K562 (cell line): ENCODE measurements around the gene WDR86. TPM values are rescaled to one million over a fixed set of nuclear protein-coding genes. Genes with fewer than 3 reads are reported as not detected.

Experiments used
- ATAC-seq: fragments of 200-7000 bp; cut with Tn5 transposase; 3 replicates; pipeline ENCODE4 v1.9.1; 2020; ENCODE audit warnings: moderate library complexity
- BruUV-seq: library from RNA; stranded (reverse); fragments of 400-500 nt; replicated peaks from 2 replicates; lab custom pipeline; 2021; lab: Mats Ljungman, UMichigan
- CTCF ChIA-PET: fragments of 300-600 bp; formaldehyde crosslinking; extraction: SDS; loops from one replicate; lab custom pipeline; 2021; ENCODE audit warnings: low intra/inter-chr PET ratio; lab: Yijun Ruan, JAX
- POLR2A ChIA-PET: fragments of 300-600, 350-650 bp; sonication (Branson Sonifier 250); formaldehyde crosslinking; extraction: SDS; loops from one replicate; lab custom pipeline; 2021; ENCODE audit warnings: antibody characterized with exemption, inconsistent platforms; lab: Yijun Ruan, JAX
- DNase-seq, 4 experiments: peaks; one replicate each; pipeline versions ENCODE4 v3.0.0 to v3.0.0-alpha.2; 2011 to 2018; ENCODE audit warnings: low spot score in 3 of 4, mixed read lengths in 3 of 4; ENCODE audit errors: extremely low read depth in 1 of 4
- FAIRE-seq: peaks from 2 replicates; lab custom pipeline; 2011; peaks lifted over from hg19 to GRCh38; lab: Jason Lieb, UNC
- H2AFZ ChIP-seq: 2 replicates; pipeline ENCODE4 v1.6.0; 2011; ENCODE audit warnings: low read depth, low read length, control low read depth, inconsistent platforms
- H3K27ac ChIP-seq: fragments of 200-600 bp; 3 replicates; pipeline ENCODE4 v1.8.0; 2011; ENCODE audit warnings: low read depth, mild to moderate bottlenecking, control low read depth, inconsistent platforms, low read length, moderate library complexity, mixed read lengths; ENCODE audit errors: extremely low read depth
- H3K27me3 ChIP-seq, 2 experiments: fragments of 300-600 bp in 1 of 2; 2 replicates in 1 of 2; 3 replicates in 1 of 2; pipeline versions ENCODE4 v1.6.0 to v1.8.0; 2011; ENCODE audit warnings: inconsistent platforms in 2 of 2, low read length in 2 of 2, mild to moderate bottlenecking in 1 of 2, mixed read lengths in 1 of 2, moderate library complexity in 1 of 2; ENCODE audit not compliant: control insufficient read depth in 2 of 2, insufficient read depth in 2 of 2
- H3K36me3 ChIP-seq: fragments of 300-600 bp; 3 replicates; pipeline ENCODE4 v1.8.0; 2011; ENCODE audit warnings: mild to moderate bottlenecking, low read length, inconsistent platforms; ENCODE audit not compliant: control insufficient read depth, insufficient read depth
- H3K4me1 ChIP-seq, 2 experiments: fragments of 200-600 bp in 1 of 2; replicated peaks in 1 of 2; 2 replicates in 1 of 2; 3 replicates in 1 of 2; pipeline versions ENCODE4 v1.5.1 to v1.8.0; 2011; ENCODE audit warnings: inconsistent platforms in 2 of 2, low read length in 2 of 2, mild to moderate bottlenecking in 1 of 2, mixed read lengths in 1 of 2, moderate library complexity in 1 of 2; ENCODE audit not compliant: control insufficient read depth in 2 of 2, insufficient read depth in 2 of 2
- H3K4me2 ChIP-seq: 2 replicates; pipeline ENCODE4 v1.6.1; 2011; ENCODE audit warnings: low read length, control low read depth, inconsistent platforms, mixed read lengths; ENCODE audit not compliant: insufficient read depth
- H3K4me3 ChIP-seq: fragments of 200-600 bp; sonication (generic), shearing (Covaris generic); 2 replicates; pipeline ENCODE4 v1.5.1; 2016; ENCODE audit warnings: control low read depth, inconsistent platforms
- H3K79me2 ChIP-seq: fragments of 200-600 bp; 3 replicates; pipeline ENCODE4 v1.8.0; 2011; ENCODE audit warnings: low read length, inconsistent platforms; ENCODE audit not compliant: control insufficient read depth, insufficient read depth
- H3K9ac ChIP-seq, 2 experiments: 2 replicates each; pipeline versions ENCODE4 v1.6.0 to v1.6.1; 2011; ENCODE audit warnings: low read depth in 2 of 2, low read length in 2 of 2, control low read depth in 1 of 2, inconsistent platforms in 1 of 2, mild to moderate bottlenecking in 1 of 2, mixed read lengths in 1 of 2; ENCODE audit not compliant: insufficient read depth in 1 of 2
- H3K9me1 ChIP-seq: one replicate; pipeline ENCODE4 v1.6.0; 2011; ENCODE audit warnings: inconsistent platforms, mild to moderate bottlenecking, low read length, moderate library complexity; ENCODE audit not compliant: control insufficient read depth, insufficient read depth
- H3K9me3 ChIP-seq: replicated peaks from 2 replicates; pipeline ENCODE4 v1.5.1; 2011; ENCODE audit warnings: low read depth, low read length, inconsistent platforms; ENCODE audit not compliant: control insufficient read depth, insufficient read depth
- H4K20me1 ChIP-seq: replicated peaks from 2 replicates; pipeline ENCODE4 v1.6.1; 2011; ENCODE audit warnings: low read length, inconsistent platforms, mixed read lengths; ENCODE audit not compliant: control insufficient read depth, insufficient read depth
- BCL6 ChIP-seq: fragments of 250-450 bp; sonication (Bioruptor Pico); IDR thresholded peaks from 2 replicates; pipeline ENCODE4 v1.4.0; 2020
- BMI1 ChIP-seq: fragments of 150-350 bp; IDR thresholded peaks from 2 replicates; pipeline ENCODE4 v1.6.1; 2014; ENCODE audit warnings: low read length
- FIP1L1 ChIP-seq: fragments of 200-400 bp; formaldehyde crosslinking; IDR thresholded peaks from 2 replicates; pipeline ENCODE4 v1.6.1; 2018; ENCODE audit warnings: mild to moderate bottlenecking, low read depth, low read length; ENCODE audit not compliant: poor library complexity, severe bottlenecking
- GATAD2B ChIP-seq: fragments of 450-650 bp; IDR thresholded peaks from 2 replicates; pipeline ENCODE4 v1.6.1; 2017; ENCODE audit warnings: mild to moderate bottlenecking, borderline replicate concordance
- LEF1 ChIP-seq: fragments of 450-650 bp; IDR thresholded peaks from 2 replicates; pipeline ENCODE4 v1.6.1; 2016; ENCODE audit warnings: mild to moderate bottlenecking
- MAFK ChIP-seq: IDR thresholded peaks from 2 replicates; pipeline ENCODE4 v1.6.1; 2011; ENCODE audit warnings: low read length, improper control_type of control experiment
- NRF1 ChIP-seq, 2 experiments: fragments of 450-650 bp; IDR thresholded peaks in 1 of 2; conservative IDR thresholded peaks in 1 of 2; 2 replicates each; pipeline ENCODE4 v1.6.1; 2014; ENCODE audit warnings: mild to moderate bottlenecking in 2 of 2
- OTX1 ChIP-seq: fragments of 450-650 bp; formaldehyde crosslinking; IDR thresholded peaks from 2 replicates; pipeline ENCODE4 v1.4.0; 2022; ENCODE audit warnings: mild to moderate bottlenecking
- RFX7 ChIP-seq: fragments of 250-450 bp; sonication (Bioruptor Pico); IDR thresholded peaks from 2 replicates; pipeline ENCODE4 v1.5.1; 2021; ENCODE audit warnings: mild to moderate bottlenecking
- TRIM28 ChIP-seq: fragments of 450-650 bp; IDR thresholded peaks from 2 replicates; pipeline ENCODE4 v1.6.1; 2017
- USF1 ChIP-seq: sonication (generic); formaldehyde crosslinking; IDR thresholded peaks from 2 replicates; pipeline ENCODE4 v1.9.0; 2022; ENCODE audit warnings: mild to moderate bottlenecking, missing genetic modification reagents
- XRCC5 ChIP-seq: fragments of 200-400 bp; formaldehyde crosslinking; IDR thresholded peaks from 2 replicates; pipeline ENCODE4 v1.6.1; 2017; ENCODE audit warnings: low read depth, mild to moderate bottlenecking, low read length
- ZBED1 ChIP-seq: IDR thresholded peaks from 2 replicates; pipeline ENCODE4 v1.6.1; 2014
- ZBTB43 ChIP-seq: sonication (generic); formaldehyde crosslinking; IDR thresholded peaks from 2 replicates; pipeline ENCODE4 v1.8.0; 2023; ENCODE audit warnings: mild to moderate bottlenecking, missing genetic modification reagents
- ZNF184 ChIP-seq: sonication (generic); formaldehyde crosslinking; IDR thresholded peaks from 2 replicates; pipeline ENCODE4 v1.5.0; 2020; ENCODE audit warnings: missing genetic modification reagents
- ZNF224 ChIP-seq: sonication (generic); formaldehyde crosslinking; IDR thresholded peaks from 2 replicates; pipeline ENCODE4 v1.8.0; 2022; ENCODE audit warnings: mild to moderate bottlenecking, missing genetic modification reagents
- ZNF280A ChIP-seq: fragments of 450-650 bp; IDR thresholded peaks from 2 replicates; pipeline ENCODE4 v1.6.1; 2018; ENCODE audit warnings: mild to moderate bottlenecking, low read depth; ENCODE audit not compliant: partially characterized antibody
- ZNF347 ChIP-seq: fragments of 450-650 bp; formaldehyde crosslinking; IDR thresholded peaks from 2 replicates; pipeline ENCODE4 v1.4.0; 2020; ENCODE audit warnings: low read depth, mild to moderate bottlenecking, moderate library complexity
- ZNF583 ChIP-seq: fragments of 250-450 bp; sonication (Bioruptor Pico); IDR thresholded peaks from 2 replicates; pipeline ENCODE4 v1.4.0; 2020
- ZSCAN29 ChIP-seq: fragments of 450-650 bp; IDR thresholded peaks from 2 replicates; pipeline ENCODE4 v1.6.1; 2017
- WGBS: fragments of 100-300 bp; shearing (Covaris generic); methylation state at CpG from one replicate; pipeline ENCODE4 v1.1.6; 2016; ENCODE audit warnings: low coverage, mixed read lengths; ENCODE audit not compliant: insufficient coverage; ENCODE audit errors: missing lambda C conversion rate; 5-methylcytosine and 5-hydroxymethylcytosine counted together
- in situ Hi-C: fragments of 300-500 bp; cut with MboI; formaldehyde crosslinking; loops from 4 replicates; pipeline ENCODE4 v1.15.0; 2018; ENCODE audit warnings: inconsistent platforms, mixed read lengths
- intact Hi-C: fragments of 100-400 bp; cut with micrococcal nuclease; formaldehyde crosslinking; loops from 2 replicates; pipeline ENCODE4 v1.14.2; 2022
- polyA plus RNA-seq, 8 experiments: library from polyadenylated mRNA; depleted of rRNA in 4 of 8; stranded (reverse) in 5 of 8; unstranded in 3 of 8; fragments of >200 nt; fragmentation: Nextera tagmentation in 2 of 8; fragmentation: Illumina TruSeq in 1 of 8; extraction: Ambion mirVana in 2 of 8; extraction: Trizol in 1 of 8; gene quantifications; 2 replicates each; pipeline versions ENCODE4 v1.2.1 to v1.2.3, GENCODE V29; 2011 to 2014; ENCODE audit warnings: inconsistent platforms in 1 of 8, missing spikeins in 1 of 8
- total RNA-seq, 7 experiments: library from RNA; depleted of rRNA in 6 of 7; stranded (reverse); fragments of >200 nt in 6 of 7; fragmentation: Illumina TruSeq in 2 of 7; extraction: Trizol in 2 of 7; gene quantifications; 2 replicates each; pipeline versions ENCODE4 v1.2.1 to v1.2.3, GENCODE V29; 2011 to 2021; ENCODE audit warnings: low replicate concordance in 1 of 7

WDR86 gene
- total and polyA plus RNA-seq, 9 of the 15 experiments (the other 6 are each of a cell fraction or from before 2014, with no cell fraction given): 0.24 TPM; not detected in 8

GRCh38 chr7:151427705-151428377 is 18.0 kb upstream of the WDR86 start:
- no peak overlapping the region for H2AFZ ChIP-seq
- H3K27me3 ChIP-seq: peaks cover 4 to 63% of the 10 kb centered on the region in 2 experiments; a peak in 4 of 5 replicates
- DNase-seq (no peak), FAIRE-seq (peak; percentile 56), ATAC-seq (no peak)
- no peak overlapping the region for H3K4me3 ChIP-seq
- CTCF ChIA-PET: no interaction called here
- H3K4me2 ChIP-seq: no peak overlapping the region
- H3K79me2 ChIP-seq: no peaks in the 10 kb centered on the region
- peak overlapping the region in 1 of 2 experiments; percentile 21; a peak in 2 of 4 replicates for H3K9ac ChIP-seq
- H3K36me3 ChIP-seq: no peaks in the 10 kb centered on the region
- no peaks in the 10 kb centered on the region for H3K9me1 ChIP-seq
- TF ChIP-seq ZNF184 (CRISPR knock-in tag) (no peak), ZSCAN29 (no peak), XRCC5 (no peak), ZBED1 (no peak), GATAD2B (no peak), ZBTB43 (no peak), ZNF280A (no peak), FIP1L1 (no peak), LEF1 (no peak), BMI1 (no peak), TRIM28 (no peak), ZNF583 (CRISPR knock-in tag) (no peak), BCL6 (no peak), USF1 (CRISPR knock-in tag) (no peak), NRF1 (conservative IDR thresholded peaks at IDR 0.05 in 1 of 2, IDR thresholded peaks at IDR 0.05 in 1 of 2) (no peak), OTX1 (CRISPR knock-in tag) (no peak), MAFK (no peak), ZNF347 (CRISPR knock-in tag) (no peak), ZNF224 (CRISPR knock-in tag) (no peak), RFX7 (CRISPR knock-in tag) (no peak)
- in situ Hi-C loops (no loop called here), intact Hi-C loops (no loop called here)
- BruUV-seq: no TSS peak
- POLR2A ChIA-PET: no interaction called here
- 0 out of 2 replicates have a peak, but pooled peaks cover 4% of the 10 kb centered on the region for H4K20me1 ChIP-seq
- no peaks in the 10 kb centered on the region for H3K9me3 ChIP-seq
- H3K4me1 ChIP-seq: peaks cover 0 to 24% of the 10 kb centered on the region in 2 experiments; a peak in 3 of 5 replicates
- no peak overlapping the region for H3K27ac ChIP-seq
- WGBS: 32% methylated on average over 10 of the region's 10 CpGs
